HL-60 (cell line): ENCODE measurements around the gene PSMD5.

ENCODE experiments used
- GABPA ChIP-seq: IDR thresholded peaks from 2 replicates; pipeline ENCODE4 v1.6.1; 2012; ENCODE audit warnings: low read depth
- POLR2AphosphoS5 ChIP-seq: IDR thresholded peaks from 2 replicates; pipeline ENCODE4 v1.6.1; 2012; ENCODE audit warnings: low read depth
- TF ChIP-seq, protein P1 (sequence below): IDR thresholded peaks from one replicate; pipeline ENCODE4 v1.5.1; 2011; ENCODE audit warnings: low read length, control low read depth, inconsistent platforms; ENCODE audit not compliant: insufficient read depth
- TF ChIP-seq, protein P2 (sequence below): IDR thresholded peaks from 2 replicates; pipeline ENCODE4 v1.6.1; 2012; ENCODE audit warnings: low read depth; ENCODE audit not compliant: insufficient replicate concordance

GRCh38 chr9:120854596-120855327 lies 12.0 kb upstream of the PSMD5 start:
- TF ChIP-seq, protein P1, sequence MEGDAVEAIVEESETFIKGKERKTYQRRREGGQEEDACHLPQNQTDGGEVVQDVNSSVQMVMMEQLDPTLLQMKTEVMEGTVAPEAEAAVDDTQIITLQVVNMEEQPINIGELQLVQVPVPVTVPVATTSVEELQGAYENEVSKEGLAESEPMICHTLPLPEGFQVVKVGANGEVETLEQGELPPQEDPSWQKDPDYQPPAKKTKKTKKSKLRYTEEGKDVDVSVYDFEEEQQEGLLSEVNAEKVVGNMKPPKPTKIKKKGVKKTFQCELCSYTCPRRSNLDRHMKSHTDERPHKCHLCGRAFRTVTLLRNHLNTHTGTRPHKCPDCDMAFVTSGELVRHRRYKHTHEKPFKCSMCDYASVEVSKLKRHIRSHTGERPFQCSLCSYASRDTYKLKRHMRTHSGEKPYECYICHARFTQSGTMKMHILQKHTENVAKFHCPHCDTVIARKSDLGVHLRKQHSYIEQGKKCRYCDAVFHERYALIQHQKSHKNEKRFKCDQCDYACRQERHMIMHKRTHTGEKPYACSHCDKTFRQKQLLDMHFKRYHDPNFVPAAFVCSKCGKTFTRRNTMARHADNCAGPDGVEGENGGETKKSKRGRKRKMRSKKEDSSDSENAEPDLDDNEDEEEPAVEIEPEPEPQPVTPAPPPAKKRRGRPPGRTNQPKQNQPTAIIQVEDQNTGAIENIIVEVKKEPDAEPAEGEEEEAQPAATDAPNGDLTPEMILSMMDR = no peak
- TF ChIP-seq GABPA (no peak), POLR2AphosphoS5 (no peak)
- TF ChIP-seq, protein P2, sequence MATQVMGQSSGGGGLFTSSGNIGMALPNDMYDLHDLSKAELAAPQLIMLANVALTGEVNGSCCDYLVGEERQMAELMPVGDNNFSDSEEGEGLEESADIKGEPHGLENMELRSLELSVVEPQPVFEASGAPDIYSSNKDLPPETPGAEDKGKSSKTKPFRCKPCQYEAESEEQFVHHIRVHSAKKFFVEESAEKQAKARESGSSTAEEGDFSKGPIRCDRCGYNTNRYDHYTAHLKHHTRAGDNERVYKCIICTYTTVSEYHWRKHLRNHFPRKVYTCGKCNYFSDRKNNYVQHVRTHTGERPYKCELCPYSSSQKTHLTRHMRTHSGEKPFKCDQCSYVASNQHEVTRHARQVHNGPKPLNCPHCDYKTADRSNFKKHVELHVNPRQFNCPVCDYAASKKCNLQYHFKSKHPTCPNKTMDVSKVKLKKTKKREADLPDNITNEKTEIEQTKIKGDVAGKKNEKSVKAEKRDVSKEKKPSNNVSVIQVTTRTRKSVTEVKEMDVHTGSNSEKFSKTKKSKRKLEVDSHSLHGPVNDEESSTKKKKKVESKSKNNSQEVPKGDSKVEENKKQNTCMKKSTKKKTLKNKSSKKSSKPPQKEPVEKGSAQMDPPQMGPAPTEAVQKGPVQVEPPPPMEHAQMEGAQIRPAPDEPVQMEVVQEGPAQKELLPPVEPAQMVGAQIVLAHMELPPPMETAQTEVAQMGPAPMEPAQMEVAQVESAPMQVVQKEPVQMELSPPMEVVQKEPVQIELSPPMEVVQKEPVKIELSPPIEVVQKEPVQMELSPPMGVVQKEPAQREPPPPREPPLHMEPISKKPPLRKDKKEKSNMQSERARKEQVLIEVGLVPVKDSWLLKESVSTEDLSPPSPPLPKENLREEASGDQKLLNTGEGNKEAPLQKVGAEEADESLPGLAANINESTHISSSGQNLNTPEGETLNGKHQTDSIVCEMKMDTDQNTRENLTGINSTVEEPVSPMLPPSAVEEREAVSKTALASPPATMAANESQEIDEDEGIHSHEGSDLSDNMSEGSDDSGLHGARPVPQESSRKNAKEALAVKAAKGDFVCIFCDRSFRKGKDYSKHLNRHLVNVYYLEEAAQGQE = no peak
